ENCODE results near the gene VIM. TPM values are rescaled to one million over a fixed set of nuclear protein-coding genes. Genes with fewer than 3 reads are reported as not detected.

VIM gene
- polyA plus RNA-seq, 1 experiment, result 4,378 TPM

- H3K27ac ChIP-seq (ENCODE audit: low read depth, low read length), result peak overlapping the region; percentile 73
- no peak overlapping the region for H3K4me3 ChIP-seq (ENCODE audit: low read depth, low read length)
- no peak for TF ChIP-seq CTCF (IDR thresholded peaks at IDR 0.05; ENCODE audit: low read depth, low read length)
- no peak for DNase-seq (ENCODE audit: low read depth, low spot score)
- POLR2A ChIA-PET, result interaction anchor here (1.1 to 1.3 kb wide), 3 partner anchors 9 to 37 kb away, joined by 3 to 4 read pairs (median 4); partner anchors contain the start of gene TRDMT1
- H3K27me3 ChIP-seq (ENCODE audit: control insufficient read depth, insufficient read depth, low read length), result no peaks in the 10 kb centered on the region
- CTCF ChIA-PET, result interaction anchor here (0.6 kb wide), 1 partner anchor 462 kb away, joined by 3 read pairs; no protein-coding TSS in a partner anchor
- peaks cover 3% of the 10 kb centered on the region; the same call in 1 of the 2 replicates for H3K9me3 ChIP-seq (ENCODE audit: control insufficient read depth, insufficient read depth, low read length)
Observed at GRCh38 chr10:17238445-17239291, 10.6 kb downstream of the VIM start.

GRCh38 chr10:17239345-17240085 is 11.5 kb downstream of the VIM start:
- Histone ChIP-seq H3K4me3 (ENCODE audit: low read depth, low read length) (no peak overlapping the region), H3K27ac (ENCODE audit: low read depth, low read length) (no peak overlapping the region), H3K9me3 (ENCODE audit: control insufficient read depth, insufficient read depth, low read length) (peaks cover 3% of the 10 kb centered on the region; the same call in 1 of the 2 replicates), H3K27me3 (ENCODE audit: control insufficient read depth, insufficient read depth, low read length) (no peaks in the 10 kb centered on the region)
- DNase-seq (ENCODE audit: low read depth, low spot score), result no peak
- ChIA-PET CTCF (no interaction called here), POLR2A (interaction anchor here (1.3 kb wide), 1 partner anchor 10 kb away, joined by 4 read pairs; no protein-coding TSS in a partner anchor)
- TF ChIP-seq CTCF (IDR thresholded peaks at IDR 0.05; ENCODE audit: low read depth, low read length), result no peak

GRCh38 chr10:17240096-17240495 is 12.1 kb downstream of the VIM start:
- Histone ChIP-seq H3K9me3 (ENCODE audit: control insufficient read depth, insufficient read depth, low read length) (peaks cover 3% of the 10 kb centered on the region; the same call in 1 of the 2 replicates), H3K4me3 (ENCODE audit: low read depth, low read length) (no peak overlapping the region), H3K27me3 (ENCODE audit: control insufficient read depth, insufficient read depth, low read length) (no peaks in the 10 kb centered on the region), H3K27ac (ENCODE audit: low read depth, low read length) (no peak overlapping the region)
- DNase-seq (ENCODE audit: low read depth, low spot score), result no peak
- no peak for TF ChIP-seq CTCF (IDR thresholded peaks at IDR 0.05; ENCODE audit: low read depth, low read length)
- ChIA-PET POLR2A (no interaction called here), CTCF (no interaction called here)

GRCh38 chr10:17240616-17241015 is 12.6 kb downstream of the VIM start:
- Histone ChIP-seq H3K9me3 (ENCODE audit: control insufficient read depth, insufficient read depth, low read length) (peaks cover 3% of the 10 kb centered on the region; the same call in 1 of the 2 replicates), H3K27ac (ENCODE audit: low read depth, low read length) (no peak overlapping the region), H3K4me3 (ENCODE audit: low read depth, low read length) (no peak overlapping the region)

More at GRCh38 chr10:17240616-17241015, 12.6 kb downstream of the VIM start:
- ChIA-PET CTCF (no interaction called here), POLR2A (no interaction called here)
- no peaks in the 10 kb centered on the region for H3K27me3 ChIP-seq (ENCODE audit: control insufficient read depth, insufficient read depth, low read length)
- TF ChIP-seq CTCF (IDR thresholded peaks at IDR 0.05; ENCODE audit: low read depth, low read length), result no peak
- no peak for DNase-seq (ENCODE audit: low read depth, low spot score)
